ENCODE measurements around the gene EYA2. TPM values are rescaled to one million over a fixed set of nuclear protein-coding genes. Genes with fewer than 3 reads are reported as not detected.

Gene EYA2
- total RNA-seq, 1 experiment from 2014 or later = 0.15 TPM

- no peak for DNase-seq (ENCODE audit: low read depth)
Observed at GRCh38 chr20:47061549-47061948, 166.9 kb downstream of the EYA2 start.

- peak; percentile 8 for DNase-seq (ENCODE audit: low read depth)
Observed at GRCh38 chr20:47062226-47062890, 167.7 kb downstream of the EYA2 start.

GRCh38 chr20:47063407-47063806 is 168.8 kb downstream of the EYA2 start:
- no peak for DNase-seq (ENCODE audit: low read depth)

- DNase-seq (ENCODE audit: low read depth) = no peak
Observed at GRCh38 chr20:47063808-47064207, 169.2 kb downstream of the EYA2 start.

GRCh38 chr20:47066484-47067270 is 172.0 kb downstream of the EYA2 start:
- DNase-seq (ENCODE audit: low read depth) = peak; percentile 92

GRCh38 chr20:47067776-47068175 is 173.1 kb downstream of the EYA2 start:
- peak; percentile 14 for DNase-seq (ENCODE audit: low read depth)

- peak; percentile 46 for DNase-seq (ENCODE audit: low read depth)
Observed at GRCh38 chr20:47070176-47070575, 175.5 kb downstream of the EYA2 start.

- no peak for DNase-seq (ENCODE audit: low read depth)
Observed at GRCh38 chr20:47071646-47072185, 177.1 kb downstream of the EYA2 start.

GRCh38 chr20:47073766-47074475 is 179.3 kb downstream of the EYA2 start:
- DNase-seq (ENCODE audit: low read depth) = no peak

GRCh38 chr20:47075263-47075662 is 180.6 kb downstream of the EYA2 start:
- no peak for DNase-seq (ENCODE audit: low read depth)

GRCh38 chr20:47079047-47079446 is 184.4 kb downstream of the EYA2 start:
- DNase-seq (ENCODE audit: low read depth) = no peak

GRCh38 chr20:47080365-47080764 is 185.7 kb downstream of the EYA2 start:
- DNase-seq (ENCODE audit: low read depth) = no peak

GRCh38 chr20:47086316-47086715 is 191.7 kb downstream of the EYA2 start:
- no peak for DNase-seq (ENCODE audit: low read depth)

- no peak for DNase-seq (ENCODE audit: low read depth)
Observed at GRCh38 chr20:47088335-47088734, 193.7 kb downstream of the EYA2 start.

- DNase-seq (ENCODE audit: low read depth) = no peak
Observed at GRCh38 chr20:47089151-47089550, 194.5 kb downstream of the EYA2 start.

GRCh38 chr20:47090835-47091234 is 196.2 kb downstream of the EYA2 start:
- no peak for DNase-seq (ENCODE audit: low read depth)

GRCh38 chr20:47093320-47093966 is 198.8 kb downstream of the EYA2 start:
- no peak for DNase-seq (ENCODE audit: low read depth)

- DNase-seq (ENCODE audit: low read depth) = no peak
Observed at GRCh38 chr20:47095690-47096089, 201.0 kb downstream of the EYA2 start.

GRCh38 chr20:47097691-47098622 is 203.3 kb downstream of the EYA2 start:
- no peak for DNase-seq (ENCODE audit: low read depth)

GRCh38 chr20:47099093-47099492 is 204.4 kb downstream of the EYA2 start:
- no peak for DNase-seq (ENCODE audit: low read depth)
